Calu3 (cell line): Measurements from ENCODE around the gene OTOGL. TPM values are rescaled to one million over a fixed set of nuclear protein-coding genes. Genes with fewer than 3 reads are reported as not detected.

Experiments
- BruUV-seq: library from RNA; stranded (reverse); fragments of 400-500 nt; replicated peaks from 2 replicates; lab custom pipeline; 2021; lab: Mats Ljungman, UMichigan
- CTCF ChIA-PET: fragments of 300-600 bp; sonication (Branson Sonifier 250); formaldehyde crosslinking; loops from one replicate; lab custom pipeline; 2022; ENCODE audit warnings: antibody characterized with exemption; lab: Charles Lee
- DNase-seq: peaks from one replicate; pipeline ENCODE4 v3.0.0; 2022
- H3K27ac Mint-ChIP-seq: one replicate; pipeline ENCODE4 v1.8.0; 2022; ENCODE audit warnings: mixed read lengths; ENCODE audit not compliant: unreplicated experiment
- H3K27me3 Mint-ChIP-seq: one replicate; pipeline ENCODE4 v1.8.0; 2022; ENCODE audit warnings: mixed read lengths; ENCODE audit not compliant: unreplicated experiment
- H3K36me3 Mint-ChIP-seq: one replicate; pipeline ENCODE4 v1.8.0; 2022; ENCODE audit warnings: mild to moderate bottlenecking, moderate library complexity, mixed read lengths; ENCODE audit not compliant: insufficient read depth, unreplicated experiment
- H3K4me1 Mint-ChIP-seq: one replicate; pipeline ENCODE4 v1.8.0; 2022; ENCODE audit warnings: mild to moderate bottlenecking, low read depth, mixed read lengths; ENCODE audit not compliant: unreplicated experiment
- H3K4me3 Mint-ChIP-seq: one replicate; pipeline ENCODE4 v1.8.0; 2022; ENCODE audit warnings: mild to moderate bottlenecking, low read depth, moderate library complexity, mixed read lengths; ENCODE audit not compliant: unreplicated experiment
- H3K9me3 Mint-ChIP-seq: one replicate; pipeline ENCODE4 v1.8.0; 2022; ENCODE audit warnings: low read depth, mixed read lengths; ENCODE audit not compliant: unreplicated experiment
- intact Hi-C: fragments of 100-400 bp; cut with micrococcal nuclease; formaldehyde crosslinking; loops from one replicate; pipeline ENCODE4 v1.10.0; 2022; ENCODE audit not compliant: unreplicated experiment
- total RNA-seq: library from RNA; stranded (reverse); gene quantifications from 2 replicates; pipeline ENCODE4 v1.2.3, GENCODE V29; 2022
- TF ChIP-seq, protein P1 (sequence below): fragments of 200-600 bp; IDR thresholded peaks from one replicate; pipeline ENCODE4 v1.8.0; 2022; ENCODE audit warnings: antibody characterized with exemption; ENCODE audit not compliant: unreplicated experiment

Gene OTOGL
- total RNA-seq, 1 experiment from 2014 or later = 0.09 TPM

DNA sequence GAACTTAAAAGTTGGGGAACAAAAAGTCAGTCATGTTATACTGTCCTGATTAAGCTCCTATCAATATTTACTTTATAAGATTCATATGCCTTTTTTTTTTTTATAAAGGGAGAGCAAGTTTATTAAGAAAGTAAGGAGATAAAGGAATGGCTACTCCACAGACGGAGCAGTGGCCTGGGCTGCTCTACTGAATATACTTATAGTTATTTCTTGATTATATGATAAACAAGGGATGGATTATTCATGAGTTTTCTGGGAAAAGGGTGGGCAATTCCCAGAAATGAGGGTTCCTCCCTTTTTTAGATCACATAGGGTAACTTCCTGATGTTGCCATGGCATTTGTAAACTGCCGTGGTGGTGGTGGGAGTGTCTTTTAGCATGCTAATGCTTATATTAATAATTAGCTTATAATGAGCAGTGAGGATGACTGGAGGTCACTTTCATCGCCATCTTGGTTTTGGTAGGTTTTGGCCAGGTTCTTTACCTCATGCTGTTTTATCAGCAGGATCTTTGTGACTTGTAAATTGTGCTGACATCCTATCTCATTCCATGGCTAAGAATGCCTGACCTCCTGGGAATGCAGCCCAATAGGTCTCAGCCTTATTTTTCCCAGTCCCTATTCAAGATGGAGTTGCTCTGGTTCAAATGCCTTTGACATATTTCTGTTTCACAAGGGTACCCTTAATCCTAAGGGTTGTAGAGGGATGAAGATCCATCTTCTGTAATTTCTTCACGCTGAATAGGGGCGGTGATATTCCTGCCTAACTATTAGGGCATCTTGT is 73.9 kb downstream of the OTOGL start:
- no TSS peak for BruUV-seq
- no peaks in the 10 kb centered on the region for H3K27me3 Mint-ChIP-seq
- no peaks in the 10 kb centered on the region for H3K4me1 Mint-ChIP-seq
- TF ChIP-seq, protein P1, sequence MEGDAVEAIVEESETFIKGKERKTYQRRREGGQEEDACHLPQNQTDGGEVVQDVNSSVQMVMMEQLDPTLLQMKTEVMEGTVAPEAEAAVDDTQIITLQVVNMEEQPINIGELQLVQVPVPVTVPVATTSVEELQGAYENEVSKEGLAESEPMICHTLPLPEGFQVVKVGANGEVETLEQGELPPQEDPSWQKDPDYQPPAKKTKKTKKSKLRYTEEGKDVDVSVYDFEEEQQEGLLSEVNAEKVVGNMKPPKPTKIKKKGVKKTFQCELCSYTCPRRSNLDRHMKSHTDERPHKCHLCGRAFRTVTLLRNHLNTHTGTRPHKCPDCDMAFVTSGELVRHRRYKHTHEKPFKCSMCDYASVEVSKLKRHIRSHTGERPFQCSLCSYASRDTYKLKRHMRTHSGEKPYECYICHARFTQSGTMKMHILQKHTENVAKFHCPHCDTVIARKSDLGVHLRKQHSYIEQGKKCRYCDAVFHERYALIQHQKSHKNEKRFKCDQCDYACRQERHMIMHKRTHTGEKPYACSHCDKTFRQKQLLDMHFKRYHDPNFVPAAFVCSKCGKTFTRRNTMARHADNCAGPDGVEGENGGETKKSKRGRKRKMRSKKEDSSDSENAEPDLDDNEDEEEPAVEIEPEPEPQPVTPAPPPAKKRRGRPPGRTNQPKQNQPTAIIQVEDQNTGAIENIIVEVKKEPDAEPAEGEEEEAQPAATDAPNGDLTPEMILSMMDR = no peak
- no peaks in the 10 kb centered on the region for H3K9me3 Mint-ChIP-seq
- intact Hi-C loops = no loop called here
- CTCF ChIA-PET = interaction anchor here (0.6 kb wide), 1 partner anchor 719 kb away, joined by 3 read pairs; no protein-coding TSS in a partner anchor
- DNase-seq = no peak
- no peak overlapping the region for H3K4me3 Mint-ChIP-seq
- no peaks in the 10 kb centered on the region for H3K36me3 Mint-ChIP-seq
- no peak overlapping the region for H3K27ac Mint-ChIP-seq

DNA sequence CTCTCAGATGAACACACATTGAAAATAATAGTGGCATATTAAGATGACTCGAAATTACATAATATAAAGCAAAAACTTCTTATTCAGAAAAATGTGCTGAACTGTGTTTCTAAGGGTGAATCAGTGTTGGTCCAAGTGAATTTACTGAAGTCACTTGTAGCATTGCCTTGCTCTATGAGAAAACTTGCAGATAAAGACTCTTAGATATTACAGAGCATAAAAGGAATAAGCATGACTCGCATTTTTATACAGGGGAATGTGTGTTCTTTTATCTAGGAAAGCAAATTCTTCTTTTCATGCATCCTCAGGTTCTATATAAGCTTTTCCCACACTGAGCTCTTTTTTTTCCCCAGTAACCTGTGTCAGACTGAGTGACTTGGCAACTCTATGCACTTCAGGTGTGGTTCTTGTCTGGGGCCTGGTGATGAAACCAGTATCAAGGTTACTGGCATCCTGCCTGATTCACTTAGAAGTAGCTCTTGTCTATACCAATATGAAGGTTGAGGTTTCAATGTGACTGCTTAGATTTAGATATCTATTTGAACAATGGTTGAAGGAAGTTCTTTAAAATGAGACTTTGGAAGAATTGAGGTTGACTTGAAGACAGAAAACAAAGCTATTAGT is 76.1 kb downstream of the OTOGL start:
- Mint-ChIP-seq H3K27me3 (no peaks in the 10 kb centered on the region), H3K9me3 (no peaks in the 10 kb centered on the region), H3K4me1 (no peaks in the 10 kb centered on the region), H3K27ac (no peak overlapping the region), H3K4me3 (no peak overlapping the region), H3K36me3 (no peaks in the 10 kb centered on the region)
- intact Hi-C loops = no loop called here
- peak; percentile 10 for DNase-seq
- no TSS peak for BruUV-seq
- TF ChIP-seq, protein P1 = no peak
- CTCF ChIA-PET = interaction anchor here (0.6 kb wide), 1 partner anchor 725 kb away, joined by 3 read pairs; no protein-coding TSS in a partner anchor

DNA sequence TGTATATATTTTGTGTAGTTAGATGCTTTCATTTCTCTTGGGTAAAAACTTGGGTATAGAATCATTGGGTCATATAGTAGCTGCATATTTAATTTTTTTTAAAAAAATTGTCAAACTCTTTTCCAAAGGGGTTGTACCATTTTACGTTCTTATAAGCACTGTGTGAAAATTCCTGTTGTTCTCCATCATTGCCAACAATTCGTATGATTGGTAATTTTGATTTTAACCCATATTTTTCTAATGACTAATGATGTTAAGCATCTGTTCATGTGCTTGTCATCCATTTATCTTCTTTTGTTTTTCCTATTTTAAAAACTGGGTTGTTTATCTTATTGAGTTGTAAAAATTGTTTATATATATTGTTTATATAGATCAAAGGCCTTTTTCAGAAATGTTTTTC is 77.4 kb downstream of the OTOGL start:
- CTCF ChIA-PET = no interaction called here
- Mint-ChIP-seq H3K36me3 (no peaks in the 10 kb centered on the region), H3K4me1 (no peaks in the 10 kb centered on the region), H3K9me3 (no peaks in the 10 kb centered on the region), H3K4me3 (no peak overlapping the region), H3K27ac (no peak overlapping the region), H3K27me3 (no peaks in the 10 kb centered on the region)
- intact Hi-C loops = no loop called here
- no TSS peak for BruUV-seq
- no peak for DNase-seq
- TF ChIP-seq, protein P1 = no peak

DNA sequence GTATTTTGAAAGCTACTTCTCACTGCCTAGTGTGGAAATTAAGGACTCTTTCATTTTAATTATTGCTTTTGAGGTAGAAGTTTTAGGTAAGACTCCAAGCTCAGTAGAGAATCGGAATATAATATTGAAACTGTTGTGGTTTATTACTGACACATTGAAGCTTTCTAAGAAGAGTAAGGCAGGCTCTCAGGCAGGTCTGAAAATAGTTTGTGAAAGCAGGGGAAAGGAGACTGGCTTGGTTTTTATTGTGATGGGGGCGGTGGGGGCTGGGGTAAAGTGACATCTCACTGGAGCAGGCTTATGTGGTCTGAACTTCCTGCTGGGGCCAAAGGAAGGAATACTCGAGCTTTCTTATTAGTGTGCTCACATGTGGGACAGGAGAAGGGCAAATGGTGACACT is 79.5 kb downstream of the OTOGL start:
- Mint-ChIP-seq H3K27ac (no peak overlapping the region), H3K4me3 (no peak overlapping the region), H3K27me3 (no peaks in the 10 kb centered on the region), H3K4me1 (no peaks in the 10 kb centered on the region), H3K36me3 (no peaks in the 10 kb centered on the region), H3K9me3 (no peaks in the 10 kb centered on the region)
- CTCF ChIA-PET = no interaction called here
- BruUV-seq = no TSS peak
- TF ChIP-seq, protein P1 = no peak
- intact Hi-C loops = no loop called here
- DNase-seq = no peak
